NCI-H82 (cell line): Measurements from ENCODE around the gene TOP3A.
A peak's percentile ranks its signal among the peaks of the same experiment; 100 is the strongest.

Experiments used
- DNase-seq: peaks from one replicate; lab custom pipeline; 2025; lab: John Stamatoyannopoulos, UW

TOP3A gene

GRCh38 chr17:18277076-18277475 is 37.7 kb downstream of the TOP3A start:
- DNase-seq = no peak

- DNase-seq = no peak
These were observed 44.5 kb downstream of the TOP3A start for GRCh38 chr17:18270046-18270931.

GRCh38 chr17:18267927-18268711 is 46.7 kb downstream of the TOP3A start:
- peak; percentile 34 for DNase-seq

- no peak for DNase-seq
These were observed 47.4 kb downstream of the TOP3A start for GRCh38 chr17:18267366-18267765.

- DNase-seq = no peak
These were observed 50.7 kb downstream of the TOP3A start for GRCh38 chr17:18263885-18264682.

- DNase-seq = no peak
These were observed 52.2 kb downstream of the TOP3A start for GRCh38 chr17:18262641-18263040.

GRCh38 chr17:18262111-18262510 is 52.7 kb downstream of the TOP3A start:
- no peak for DNase-seq

- DNase-seq = no peak
These were observed 53.1 kb downstream of the TOP3A start for GRCh38 chr17:18261659-18262058.

- DNase-seq = no peak
These were observed 53.7 kb downstream of the TOP3A start for GRCh38 chr17:18261146-18261515.

GRCh38 chr17:18260332-18261145 is 54.3 kb downstream of the TOP3A start, which contains the start of gene MIEF2:
Gene MIEF2 (plus strand): TSS chr17:18260662. CDS start chr17:18262721, 2,059 bp downstream.
- DNase-seq = peak; percentile 97

- no peak for DNase-seq
These were observed 55.0 kb downstream of the TOP3A start for GRCh38 chr17:18259621-18260331.

- DNase-seq = peak; percentile 59
These were observed 56.3 kb downstream of the TOP3A start, which contains the start of gene FLII for GRCh38 chr17:18258356-18259038. Gene FLII (minus strand): TSS chr17:18258738. CDS start chr17:18258690, 48 bp downstream.

GRCh38 chr17:18257982-18258355 is 56.8 kb downstream of the TOP3A start:
- peak; percentile 68 for DNase-seq

GRCh38 chr17:18257268-18257981 is 57.4 kb downstream of the TOP3A start:
- DNase-seq = no peak

- DNase-seq = no peak
These were observed 58.0 kb downstream of the TOP3A start for GRCh38 chr17:18256776-18257175.

- no peak for DNase-seq
These were observed 58.4 kb downstream of the TOP3A start for GRCh38 chr17:18256351-18256750.

GRCh38 chr17:18254888-18255649 is 59.7 kb downstream of the TOP3A start:
- no peak for DNase-seq
